ENCODE measurements around the gene FBLIM1.

DNA sequence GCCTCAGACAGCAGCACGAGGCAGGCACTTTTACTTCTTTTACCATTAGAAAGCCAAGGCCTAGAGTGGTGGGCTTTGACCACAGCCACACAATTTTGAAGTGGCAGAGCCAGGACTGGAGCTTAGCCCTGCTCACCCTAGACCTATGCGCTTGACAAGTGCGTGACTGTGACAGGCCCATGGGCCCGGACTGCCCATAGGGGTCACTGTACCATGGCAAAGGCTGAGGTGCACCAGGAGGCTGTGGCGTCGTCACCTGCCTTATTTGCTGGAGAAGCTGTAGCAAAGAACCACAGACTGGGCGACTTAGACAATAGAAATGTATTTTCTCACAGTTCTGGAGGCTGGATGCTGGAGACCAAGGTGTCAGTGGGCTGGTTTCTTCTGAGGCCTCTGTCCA lies 18.9 kb upstream of the FBLIM1 start:
- TF ChIP-seq, protein P1, sequence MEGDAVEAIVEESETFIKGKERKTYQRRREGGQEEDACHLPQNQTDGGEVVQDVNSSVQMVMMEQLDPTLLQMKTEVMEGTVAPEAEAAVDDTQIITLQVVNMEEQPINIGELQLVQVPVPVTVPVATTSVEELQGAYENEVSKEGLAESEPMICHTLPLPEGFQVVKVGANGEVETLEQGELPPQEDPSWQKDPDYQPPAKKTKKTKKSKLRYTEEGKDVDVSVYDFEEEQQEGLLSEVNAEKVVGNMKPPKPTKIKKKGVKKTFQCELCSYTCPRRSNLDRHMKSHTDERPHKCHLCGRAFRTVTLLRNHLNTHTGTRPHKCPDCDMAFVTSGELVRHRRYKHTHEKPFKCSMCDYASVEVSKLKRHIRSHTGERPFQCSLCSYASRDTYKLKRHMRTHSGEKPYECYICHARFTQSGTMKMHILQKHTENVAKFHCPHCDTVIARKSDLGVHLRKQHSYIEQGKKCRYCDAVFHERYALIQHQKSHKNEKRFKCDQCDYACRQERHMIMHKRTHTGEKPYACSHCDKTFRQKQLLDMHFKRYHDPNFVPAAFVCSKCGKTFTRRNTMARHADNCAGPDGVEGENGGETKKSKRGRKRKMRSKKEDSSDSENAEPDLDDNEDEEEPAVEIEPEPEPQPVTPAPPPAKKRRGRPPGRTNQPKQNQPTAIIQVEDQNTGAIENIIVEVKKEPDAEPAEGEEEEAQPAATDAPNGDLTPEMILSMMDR (conservative IDR thresholded peaks at IDR 0.05; ENCODE audit: low read length): peak; percentile 30
- TF ChIP-seq EZH2phosphoT487 (IDR thresholded peaks at IDR 0.05; ENCODE audit: borderline replicate concordance, low read depth, low read length): no peak

Data from OCI-LY7 (cell line).